Mesothelial cell of epicardium (in vitro differentiated cells): ENCODE measurements around the gene PCNT. TPM values are rescaled to one million over a fixed set of nuclear protein-coding genes. Genes with fewer than 3 reads are reported as not detected.

Experiments used
- DNase-seq, 2 experiments: peaks; one replicate each; pipeline ENCODE4 v3.0.0; 2021; ENCODE audit warnings: low spot score in 2 of 2; ENCODE audit not compliant: unreplicated experiment in 2 of 2
- H3K27ac Mint-ChIP-seq: 2 replicates; pipeline ENCODE4 v1.8.0; 2021; ENCODE audit warnings: mixed read lengths
- H3K27me3 Mint-ChIP-seq: 2 replicates; pipeline ENCODE4 v1.8.0; 2021; ENCODE audit warnings: low read depth, mixed read lengths
- H3K36me3 Mint-ChIP-seq: 2 replicates; pipeline ENCODE4 v1.8.0; 2021; ENCODE audit warnings: mixed read lengths
- H3K4me1 Mint-ChIP-seq: 2 replicates; pipeline ENCODE4 v1.8.0; 2021; ENCODE audit warnings: mixed read lengths
- H3K4me3 Mint-ChIP-seq: 2 replicates; pipeline ENCODE4 v1.8.0; 2021; ENCODE audit warnings: mild to moderate bottlenecking, moderate library complexity, mixed read lengths
- H3K9me3 Mint-ChIP-seq: 2 replicates; pipeline ENCODE4 v1.8.0; 2021; ENCODE audit warnings: mixed read lengths
- CTCF ChIP-seq: fragments of 200-600 bp; sonication (generic); IDR thresholded peaks from one replicate; pipeline ENCODE4 v1.5.0; 2021; ENCODE audit warnings: antibody characterized with exemption; ENCODE audit not compliant: unreplicated experiment
- total RNA-seq: library from RNA; stranded (reverse); gene quantifications from 3 replicates; pipeline ENCODE4 v1.2.1, GENCODE V29; 2021

Gene PCNT
- total RNA-seq, 1 donor from 2014 or later, result 41.8 TPM

- H3K4me3 Mint-ChIP-seq, result no peak overlapping the region
- no peaks in the 10 kb centered on the region for H3K4me1 Mint-ChIP-seq
- H3K36me3 Mint-ChIP-seq, result peaks cover 10% of the 10 kb centered on the region
- DNase-seq, result no peak
- no peaks in the 10 kb centered on the region for H3K27me3 Mint-ChIP-seq
- TF ChIP-seq CTCF, result no peak
- no peak overlapping the region for H3K27ac Mint-ChIP-seq
- H3K9me3 Mint-ChIP-seq, result no peaks in the 10 kb centered on the region
Measured at GRCh38 chr21:46391773-46392172, 67.8 kb downstream of the PCNT start.

- H3K4me1 Mint-ChIP-seq, result no peaks in the 10 kb centered on the region
- TF ChIP-seq CTCF, result no peak
- peaks cover 15% of the 10 kb centered on the region for H3K36me3 Mint-ChIP-seq
- DNase-seq, result no peak
- H3K27me3 Mint-ChIP-seq, result no peaks in the 10 kb centered on the region
- no peak overlapping the region for H3K27ac Mint-ChIP-seq
- no peak overlapping the region for H3K4me3 Mint-ChIP-seq
- H3K9me3 Mint-ChIP-seq, result no peaks in the 10 kb centered on the region
Measured at GRCh38 chr21:46392921-46393320, 69.0 kb downstream of the PCNT start.

- H3K27me3 Mint-ChIP-seq, result no peaks in the 10 kb centered on the region
- H3K4me3 Mint-ChIP-seq, result no peak overlapping the region
- H3K36me3 Mint-ChIP-seq, result peaks cover 16% of the 10 kb centered on the region
- H3K9me3 Mint-ChIP-seq, result no peaks in the 10 kb centered on the region
- no peak for TF ChIP-seq CTCF
- H3K4me1 Mint-ChIP-seq, result no peaks in the 10 kb centered on the region
- no peak for DNase-seq
- no peak overlapping the region for H3K27ac Mint-ChIP-seq
Measured at GRCh38 chr21:46393451-46393940, 69.5 kb downstream of the PCNT start.

GRCh38 chr21:46393941-46394594, 70.1 kb downstream of the PCNT start:
- H3K9me3 Mint-ChIP-seq, result no peaks in the 10 kb centered on the region
- DNase-seq, result no peak
- H3K36me3 Mint-ChIP-seq, result peaks cover 17% of the 10 kb centered on the region
- no peaks in the 10 kb centered on the region for H3K27me3 Mint-ChIP-seq
- no peak for TF ChIP-seq CTCF
- H3K4me3 Mint-ChIP-seq, result no peak overlapping the region
- H3K4me1 Mint-ChIP-seq, result no peaks in the 10 kb centered on the region
- H3K27ac Mint-ChIP-seq, result no peak overlapping the region

GRCh38 chr21:46394595-46395104, 70.7 kb downstream of the PCNT start:
- Mint-ChIP-seq H3K27ac (no peak overlapping the region), H3K27me3 (no peaks in the 10 kb centered on the region), H3K36me3 (peaks cover 19% of the 10 kb centered on the region), H3K9me3 (no peaks in the 10 kb centered on the region), H3K4me1 (no peaks in the 10 kb centered on the region), H3K4me3 (no peak overlapping the region)
- no peak for TF ChIP-seq CTCF
- no peak for DNase-seq
